AG09309 (cell line): ENCODE measurements around the gene ATP11A.

Experiments used
- DNase-seq: peaks from one replicate; pipeline ENCODE4 v3.0.0-alpha.2; 2010; ENCODE audit warnings: low read depth
- H3K4me3 ChIP-seq: 2 replicates; pipeline ENCODE4 v1.5.1; 2011; ENCODE audit warnings: mild to moderate bottlenecking, low read depth, low read length, moderate library complexity; ENCODE audit not compliant: control insufficient read depth
- TF ChIP-seq, protein P1 (sequence below): IDR thresholded peaks from 2 replicates; pipeline ENCODE4 v1.5.1; 2011; ENCODE audit warnings: mild to moderate bottlenecking, low read depth, low read length, inconsistent platforms; ENCODE audit not compliant: insufficient read depth, control insufficient read depth; ENCODE audit errors: missing control alignments

Gene ATP11A

GRCh38 chr13:112917056-112917664 lies 227.3 kb downstream of the ATP11A start:
- H3K4me3 ChIP-seq: no peak overlapping the region
- DNase-seq: no peak
- TF ChIP-seq, protein P1, sequence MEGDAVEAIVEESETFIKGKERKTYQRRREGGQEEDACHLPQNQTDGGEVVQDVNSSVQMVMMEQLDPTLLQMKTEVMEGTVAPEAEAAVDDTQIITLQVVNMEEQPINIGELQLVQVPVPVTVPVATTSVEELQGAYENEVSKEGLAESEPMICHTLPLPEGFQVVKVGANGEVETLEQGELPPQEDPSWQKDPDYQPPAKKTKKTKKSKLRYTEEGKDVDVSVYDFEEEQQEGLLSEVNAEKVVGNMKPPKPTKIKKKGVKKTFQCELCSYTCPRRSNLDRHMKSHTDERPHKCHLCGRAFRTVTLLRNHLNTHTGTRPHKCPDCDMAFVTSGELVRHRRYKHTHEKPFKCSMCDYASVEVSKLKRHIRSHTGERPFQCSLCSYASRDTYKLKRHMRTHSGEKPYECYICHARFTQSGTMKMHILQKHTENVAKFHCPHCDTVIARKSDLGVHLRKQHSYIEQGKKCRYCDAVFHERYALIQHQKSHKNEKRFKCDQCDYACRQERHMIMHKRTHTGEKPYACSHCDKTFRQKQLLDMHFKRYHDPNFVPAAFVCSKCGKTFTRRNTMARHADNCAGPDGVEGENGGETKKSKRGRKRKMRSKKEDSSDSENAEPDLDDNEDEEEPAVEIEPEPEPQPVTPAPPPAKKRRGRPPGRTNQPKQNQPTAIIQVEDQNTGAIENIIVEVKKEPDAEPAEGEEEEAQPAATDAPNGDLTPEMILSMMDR: no peak

DNA sequence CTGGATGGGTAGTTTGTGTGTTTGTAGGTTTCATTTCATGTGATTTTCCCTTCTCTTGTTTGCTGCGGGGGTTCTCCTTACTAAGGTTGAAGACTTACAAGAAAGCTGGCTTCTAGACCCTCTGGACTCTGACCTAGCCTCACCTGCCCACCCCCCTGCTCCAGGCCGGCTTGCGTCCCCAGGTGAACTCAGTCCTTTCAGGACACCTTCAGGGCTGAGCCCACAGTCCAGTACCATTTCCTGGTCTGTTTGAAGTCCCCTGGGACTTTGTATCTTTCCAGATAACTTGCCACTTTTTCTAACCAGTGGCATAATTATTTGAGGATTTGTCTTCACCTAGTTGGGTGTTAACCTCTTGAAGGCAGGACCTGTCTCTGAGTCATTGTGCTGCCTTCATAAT lies 227.9 kb downstream of the ATP11A start:
- H3K4me3 ChIP-seq: no peak overlapping the region
- TF ChIP-seq, protein P1: no peak
- no peak for DNase-seq

- TF ChIP-seq, protein P1: no peak
- H3K4me3 ChIP-seq: no peak overlapping the region
- no peak for DNase-seq
These were observed 228.4 kb downstream of the ATP11A start for GRCh38 chr13:112918266-112918665.

DNA sequence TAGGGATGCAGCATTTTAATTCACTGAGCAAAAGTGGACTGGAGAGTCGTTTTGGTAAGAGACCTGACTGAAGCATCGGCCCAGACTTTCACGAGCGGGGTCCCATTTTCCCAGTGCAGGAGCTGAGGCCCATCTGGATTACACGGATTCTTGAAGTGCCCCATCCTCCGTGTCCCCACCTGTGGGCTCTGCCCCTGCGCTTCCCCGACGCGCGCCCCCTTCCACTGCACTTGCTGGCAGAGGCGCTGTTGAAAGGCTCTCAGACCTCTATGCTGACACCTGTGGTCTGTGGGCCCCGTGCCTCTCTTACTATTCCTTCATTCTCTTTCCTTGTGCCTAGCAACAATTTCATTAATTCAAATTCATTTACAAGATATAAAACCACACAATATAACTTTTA lies 228.9 kb downstream of the ATP11A start:
- no peak for DNase-seq
- no peak overlapping the region for H3K4me3 ChIP-seq
- TF ChIP-seq, protein P1: no peak

GRCh38 chr13:112923962-112924361 lies 234.1 kb downstream of the ATP11A start:
- no peak overlapping the region for H3K4me3 ChIP-seq
- no peak for DNase-seq
- TF ChIP-seq, protein P1: no peak

GRCh38 chr13:112924365-112924764 lies 234.5 kb downstream of the ATP11A start:
- TF ChIP-seq, protein P1: no peak
- no peak overlapping the region for H3K4me3 ChIP-seq
- no peak for DNase-seq
